Heart left ventricle (tissue), 13 donors: ENCODE results near the gene KIF17.

ENCODE experiments used
- POLR2A ChIP-seq, 2 donors: fragments of 450-650 bp; IDR thresholded peaks; one replicate each; pipeline ENCODE4 v1.6.1; 2017; ENCODE audit warnings: antibody characterized with exemption in 2 of 2, mild to moderate bottlenecking in 2 of 2, moderate library complexity in 2 of 2
- TF ChIP-seq, protein P1 (sequence below), 12 donors: fragments of 200-600 bp; sonication (generic) in 4 of 12; IDR thresholded peaks; one replicate each; pipeline versions ENCODE4 v1.5.0 to v1.8.0; 2018 to 2022; ENCODE audit warnings: antibody characterized with exemption in 12 of 12, mild to moderate bottlenecking in 5 of 12
- donor health status: ischemic (EF 13 %, LVEDD 7.1; RV severe dilation, severe dysfunction).
- donor health status: DM: no; HTN: yes; CAD: no.
- donor health status: DM: no; HTN: no; CAD: no.
- donor health status: ischemic (EF 25% LVEDD 6.9; RV normal size, moderate dysfunction).
- donor health status: ischemic (EF 25% LVEDD 5.7; RV mildly dilated, moderate dysfunction).
- donor health status: ischemic (EF 35%, LVEDD 5.7; RV mildly dilated, moderate dysfunction).
- donor health status: nonischemic (EF 11% LVEDD 7.7; RV severe dilation, severe dysfunction).
- donor health status: DM: yes; HTN: yes; CAD: no.
- donor health status: PGD.
- donor health status: ischemic (EF 29% LVEDD 5.4; RV normal size, mild dysfunction).
- donor health status: nonischemic (EF 23%, LVEDD 6.1; RV moderate dilation, normal function).

GRCh38 chr1:20709868-20710267, 7.9 kb downstream of the KIF17 start:
- TF ChIP-seq POLR2A (IDR thresholded peaks at IDR 0.05) = no peak
- TF ChIP-seq, protein P1, sequence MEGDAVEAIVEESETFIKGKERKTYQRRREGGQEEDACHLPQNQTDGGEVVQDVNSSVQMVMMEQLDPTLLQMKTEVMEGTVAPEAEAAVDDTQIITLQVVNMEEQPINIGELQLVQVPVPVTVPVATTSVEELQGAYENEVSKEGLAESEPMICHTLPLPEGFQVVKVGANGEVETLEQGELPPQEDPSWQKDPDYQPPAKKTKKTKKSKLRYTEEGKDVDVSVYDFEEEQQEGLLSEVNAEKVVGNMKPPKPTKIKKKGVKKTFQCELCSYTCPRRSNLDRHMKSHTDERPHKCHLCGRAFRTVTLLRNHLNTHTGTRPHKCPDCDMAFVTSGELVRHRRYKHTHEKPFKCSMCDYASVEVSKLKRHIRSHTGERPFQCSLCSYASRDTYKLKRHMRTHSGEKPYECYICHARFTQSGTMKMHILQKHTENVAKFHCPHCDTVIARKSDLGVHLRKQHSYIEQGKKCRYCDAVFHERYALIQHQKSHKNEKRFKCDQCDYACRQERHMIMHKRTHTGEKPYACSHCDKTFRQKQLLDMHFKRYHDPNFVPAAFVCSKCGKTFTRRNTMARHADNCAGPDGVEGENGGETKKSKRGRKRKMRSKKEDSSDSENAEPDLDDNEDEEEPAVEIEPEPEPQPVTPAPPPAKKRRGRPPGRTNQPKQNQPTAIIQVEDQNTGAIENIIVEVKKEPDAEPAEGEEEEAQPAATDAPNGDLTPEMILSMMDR (IDR thresholded peaks at IDR 0.05) = no peak
